Hematopoietic multipotent progenitor cell (in vitro differentiated cells): ENCODE results near the gene DARS2. TPM values are rescaled to one million over a fixed set of nuclear protein-coding genes. Genes with fewer than 3 reads are reported as not detected.
"Not testable (repeated sequence)": the region's sequence is repeated elsewhere in the genome, so short reads cannot be mapped to it uniquely, and the experiment has no call there.

Experiments
- DNase-seq, 3 donors: peaks; one replicate each; pipeline ENCODE4 v3.0.0-alpha.2; 2011 to 2015; ENCODE audit warnings: low read depth in 2 of 3, low spot score in 2 of 3
- total RNA-seq: library from RNA; depleted of rRNA; stranded (reverse); fragments of >200 nt; gene quantifications from one replicate; pipeline ENCODE4 v1.2.3, GENCODE V29; 2012

DARS2 gene
- total RNA-seq, result 10.8 TPM

GRCh38 chr1:173824315-173825081 is at the start of gene DARS2, which contains the start of gene CENPL:
Gene DARS2 (plus strand): TSS chr1:173824673. CDS start chr1:173825230, 557 bp downstream.
Gene CENPL (minus strand): TSS chr1:173824883. CDS start chr1:173811299, 13,584 bp downstream.
- peak; percentile 78 to 99 (median 96) for DNase-seq

DNA sequence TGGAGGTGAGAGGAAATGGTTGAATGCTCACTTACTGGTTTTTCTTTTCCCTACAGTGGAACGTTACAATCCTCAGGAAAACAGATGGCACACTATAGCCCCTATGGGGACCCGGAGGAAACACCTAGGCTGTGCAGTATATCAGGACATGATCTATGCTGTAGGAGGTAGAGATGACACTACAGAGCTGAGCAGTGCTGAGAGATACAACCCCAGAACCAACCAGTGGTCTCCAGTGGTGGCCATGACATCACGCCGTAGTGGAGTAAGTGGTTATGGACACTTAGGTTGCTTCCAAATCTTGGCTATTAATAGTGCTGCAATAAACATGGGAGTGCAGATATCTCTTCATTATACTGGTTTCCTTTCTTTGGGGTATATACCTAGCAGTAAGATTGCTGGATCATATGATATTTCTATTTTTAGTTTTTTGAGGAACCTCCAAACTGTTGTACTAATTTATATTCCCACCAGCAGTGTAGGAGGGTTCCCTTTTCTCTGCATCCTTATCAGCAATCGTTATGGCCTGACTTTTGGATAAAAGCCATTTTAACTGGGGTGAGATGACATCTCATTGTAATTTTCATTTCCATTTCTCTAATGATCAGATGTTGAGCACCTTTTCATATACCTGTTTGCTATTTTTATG is 48.8 kb upstream of the DARS2 start:
- DNase-seq, result peak in 1 of 3 donors; percentile 15

- no peak for DNase-seq
These were observed 44.5 kb upstream of the DARS2 start for GRCh38 chr1:173779936-173780335.

DNA sequence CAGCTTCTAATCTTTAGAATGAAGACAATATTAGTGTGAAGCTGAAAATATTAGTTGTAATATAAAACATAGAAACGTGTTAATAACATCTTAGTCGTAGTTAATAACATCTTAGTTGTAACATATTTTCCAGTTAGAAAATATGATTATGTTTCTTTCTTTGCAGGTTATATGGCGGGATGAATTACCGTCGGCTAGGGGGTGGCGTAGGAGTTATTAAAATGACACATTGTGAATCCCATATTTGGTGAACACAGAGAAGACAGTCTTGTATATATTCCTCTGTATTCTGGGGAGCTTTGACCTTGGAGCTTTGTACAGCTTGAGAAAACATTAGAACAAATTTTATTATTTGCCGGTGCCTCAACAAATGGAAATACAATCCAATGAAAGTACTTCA is 39.5 kb upstream of the DARS2 start:
- no peak for DNase-seq

DNA sequence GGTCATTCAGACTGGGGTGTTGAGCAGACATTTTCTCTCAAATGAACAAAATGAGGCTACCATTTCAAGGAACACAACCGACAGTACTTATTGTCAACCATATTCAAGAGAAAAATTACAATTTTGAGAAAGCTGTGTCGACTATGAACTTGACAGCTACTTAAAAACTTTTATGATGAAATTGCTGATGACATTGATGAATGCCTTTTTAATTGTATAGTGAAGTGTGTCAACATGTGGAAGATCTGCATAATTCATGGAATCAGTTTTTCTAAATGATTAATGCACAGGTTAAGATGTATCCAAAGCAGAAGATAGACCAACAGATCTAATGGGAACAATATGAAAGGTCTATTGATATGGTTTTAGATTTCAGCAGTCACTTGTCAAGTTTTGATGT is 34.6 kb upstream of the DARS2 start:
- DNase-seq, result no peak

DNA sequence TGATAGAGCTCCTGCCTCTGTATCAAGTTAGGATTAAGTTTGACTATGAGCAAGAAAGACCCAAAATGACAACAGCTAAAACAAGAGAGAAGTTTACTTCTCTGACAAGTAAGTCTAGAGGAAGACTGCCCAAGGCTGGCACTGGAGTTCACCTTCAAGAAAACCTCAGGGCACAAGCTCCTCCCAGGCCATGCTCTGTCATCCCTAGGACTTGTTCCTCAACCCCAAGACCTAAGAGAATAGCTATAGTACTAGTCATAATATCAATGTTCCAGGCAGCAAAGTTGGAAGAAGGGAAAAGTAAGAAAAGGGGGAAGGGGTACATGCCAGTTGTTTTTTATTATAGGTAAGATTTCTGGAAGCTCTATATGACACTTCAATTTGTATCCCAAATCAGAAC is 26.4 kb upstream of the DARS2 start:
- no peak for DNase-seq

GRCh38 chr1:173799995-173800394 is 24.5 kb upstream of the DARS2 start:
- DNase-seq, result not testable (repeated sequence)

- DNase-seq, result no peak
These were observed 21.5 kb upstream of the DARS2 start for GRCh38 chr1:173802961-173803360.

- not testable (repeated sequence) for DNase-seq
These were observed 10.8 kb upstream of the DARS2 start for GRCh38 chr1:173813654-173814053.

DNA sequence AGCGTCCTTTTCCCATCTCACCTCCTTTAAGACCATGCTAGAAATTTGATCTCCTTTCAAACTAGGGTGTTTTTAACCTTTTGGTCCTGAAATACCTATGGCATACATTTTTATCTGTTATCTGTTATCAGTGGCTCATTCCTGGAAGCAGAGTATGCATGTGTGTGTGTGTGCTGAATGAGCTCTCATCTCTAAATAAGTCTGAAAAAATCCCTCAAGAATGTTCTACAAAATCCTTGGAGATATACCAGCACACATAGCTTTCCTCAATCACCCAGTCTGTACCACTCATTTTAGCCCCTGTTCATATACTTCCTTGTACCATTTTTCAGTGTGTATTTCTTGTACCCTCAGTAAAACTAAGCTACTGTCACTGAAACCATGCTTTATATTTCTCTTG is 6.0 kb upstream of the DARS2 start:
- no peak for DNase-seq

DNA sequence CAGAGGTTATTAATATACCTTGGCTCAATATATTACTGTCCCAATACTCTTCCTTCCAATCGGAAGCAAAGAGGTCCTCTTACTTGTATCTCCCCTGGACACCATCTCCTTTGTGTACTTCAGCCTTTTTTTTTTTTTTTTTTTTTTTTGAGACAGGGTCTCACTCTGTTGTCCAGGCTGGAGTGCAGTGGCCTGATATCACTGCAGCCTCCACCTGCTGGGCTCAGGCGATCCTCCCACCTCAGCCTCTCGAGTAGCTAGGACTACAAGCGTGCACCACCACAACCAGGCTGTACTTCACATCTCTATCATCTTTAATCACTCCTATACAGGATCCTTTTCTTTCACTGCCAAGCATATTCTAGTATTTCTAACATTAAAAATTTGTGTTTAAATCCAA is 2.8 kb upstream of the DARS2 start:
- DNase-seq, result no peak

DNA sequence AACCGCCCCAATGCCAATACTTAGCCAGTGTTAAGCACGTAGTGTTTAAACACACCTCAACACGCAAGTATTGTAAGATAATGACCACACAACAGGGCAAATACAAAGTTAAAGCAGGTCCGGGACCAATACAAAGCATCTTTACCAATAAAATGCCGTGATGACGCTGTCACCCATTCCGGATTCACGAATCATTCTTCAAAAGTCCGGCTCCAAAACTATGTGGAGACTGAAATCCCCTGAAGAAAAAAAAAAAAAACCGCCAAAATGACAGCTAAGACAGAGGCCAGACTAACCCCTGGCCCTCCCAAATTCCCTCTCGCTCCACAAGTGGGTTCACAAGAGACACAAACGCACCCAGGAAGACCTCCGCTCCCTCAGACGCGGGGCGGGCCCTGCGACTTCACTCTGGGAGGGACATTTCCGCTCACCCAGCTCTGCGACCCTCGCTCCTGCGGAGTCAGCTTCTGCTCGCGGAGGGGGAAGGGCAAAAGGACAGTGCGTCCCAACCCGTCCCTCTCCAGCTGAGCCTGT is 625 bp upstream of the DARS2 start:
- DNase-seq, result peak in 1 of 3 donors; percentile 3

DNA sequence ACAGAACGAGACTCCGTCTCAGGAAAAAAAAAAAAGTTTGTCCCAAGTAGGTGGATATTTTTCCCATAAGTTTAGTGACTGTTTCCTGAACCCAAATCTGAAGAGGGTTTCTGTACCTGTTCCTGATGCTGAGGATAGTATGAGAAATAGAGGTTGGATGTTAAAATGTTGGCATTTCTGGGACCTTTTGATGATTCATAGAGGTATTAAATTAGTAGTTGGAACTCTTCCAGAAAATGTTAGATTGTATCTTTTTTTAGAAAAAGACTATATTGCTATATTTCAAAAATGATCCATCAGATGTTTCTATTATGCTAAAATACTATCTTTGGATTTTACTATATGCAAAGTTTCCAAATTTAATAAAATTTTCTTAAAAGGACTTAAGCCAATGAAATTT is 3.1 kb downstream of the DARS2 start:
- no peak for DNase-seq

DNA sequence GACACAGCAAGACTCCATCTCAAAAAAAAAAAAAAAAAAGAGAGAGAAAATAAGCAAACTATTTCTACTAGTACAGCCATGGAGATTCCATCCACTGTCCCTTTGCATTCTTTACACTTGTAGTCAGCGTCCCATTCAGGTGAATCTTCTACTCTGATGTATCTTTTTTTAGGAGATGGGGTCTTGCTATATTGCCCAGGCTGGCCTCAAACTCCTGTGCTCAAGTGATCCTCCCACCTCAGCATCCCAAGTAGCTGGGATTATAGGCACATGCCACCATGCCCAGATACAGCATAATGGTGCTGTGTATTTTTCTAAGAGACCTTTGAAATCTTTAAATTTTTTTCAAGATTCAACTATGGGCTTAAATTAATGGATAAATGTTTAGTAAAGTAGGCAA is 8.3 kb downstream of the DARS2 start:
- DNase-seq, result no peak

DNA sequence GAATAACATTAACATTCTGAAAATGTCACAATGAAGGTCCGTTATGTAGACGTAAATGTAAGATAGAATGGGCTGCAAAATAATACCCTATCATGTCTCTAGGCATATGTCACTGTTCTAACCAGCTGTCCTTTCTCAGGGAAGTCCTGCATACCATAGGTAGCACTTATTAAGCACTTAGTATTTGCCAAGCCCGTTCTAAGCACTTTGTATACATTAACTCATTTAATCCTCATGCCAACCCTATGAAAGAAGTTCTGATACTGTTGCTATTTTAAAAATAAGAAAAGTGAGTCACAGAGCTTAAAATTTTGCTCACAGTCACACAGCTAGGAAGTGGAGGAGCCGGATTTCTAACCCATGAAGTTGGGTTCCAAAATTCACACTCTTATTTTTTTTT is 27.6 kb downstream of the DARS2 start:
- DNase-seq, result no peak

DNA sequence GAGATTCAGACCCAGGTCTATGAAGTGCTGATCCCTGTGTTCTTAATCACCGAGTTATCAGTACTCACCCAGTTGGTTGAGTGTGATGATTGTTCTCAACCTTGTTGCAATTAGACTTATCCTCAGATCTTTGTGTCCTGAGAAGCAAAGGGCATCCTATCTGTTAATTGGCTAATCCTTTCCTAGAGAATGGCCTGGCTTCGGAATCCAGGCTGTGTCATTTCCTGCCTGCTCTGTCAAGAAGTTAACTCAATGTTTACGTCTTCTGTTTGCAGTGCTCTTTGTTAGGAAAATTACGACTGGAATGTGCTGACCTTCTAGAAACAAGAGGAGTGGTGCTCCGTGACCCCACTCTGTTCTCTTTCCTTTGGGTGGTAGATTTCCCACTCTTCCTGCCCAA is 28.6 kb downstream of the DARS2 start:
- DNase-seq, result no peak

DNA sequence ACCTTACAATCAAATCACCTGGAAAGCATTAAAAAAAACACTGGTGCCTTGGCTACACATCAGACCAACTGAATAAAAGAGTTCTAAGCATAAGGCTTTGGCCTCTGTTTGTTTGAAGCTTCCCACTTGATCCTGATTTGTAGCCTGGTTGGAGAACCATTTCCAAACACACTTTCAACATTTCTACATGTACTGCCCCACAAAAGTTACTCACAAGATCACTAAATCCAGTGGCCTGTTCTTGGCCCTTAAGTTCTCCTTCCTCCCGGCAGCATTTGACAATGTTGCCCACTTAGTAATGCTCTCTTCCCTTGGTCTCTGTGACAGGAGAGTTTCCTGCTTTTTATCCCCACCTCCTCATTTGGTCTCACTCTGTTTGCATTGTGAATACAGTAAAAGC is 31.5 kb downstream of the DARS2 start:
- no peak for DNase-seq

DNA sequence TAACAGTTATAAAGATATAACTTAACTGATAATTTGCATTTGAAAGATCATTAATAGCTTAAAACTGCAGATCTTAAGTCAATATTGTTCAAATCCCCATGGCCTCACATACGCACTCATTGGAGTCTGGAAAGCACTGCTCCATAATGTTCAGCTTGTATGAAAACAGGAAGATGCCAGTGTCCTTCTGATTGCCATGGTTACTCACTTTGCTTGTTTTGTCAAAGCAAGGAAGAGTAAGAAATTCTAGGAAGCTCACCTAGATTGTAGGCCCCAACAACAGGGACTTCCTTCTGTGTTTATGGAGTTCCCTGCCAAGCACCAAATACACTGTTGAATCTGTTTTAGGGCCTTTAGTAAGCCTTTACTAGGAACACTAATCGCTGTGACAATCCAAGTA is 32.4 kb downstream of the DARS2 start:
- no peak for DNase-seq

DNA sequence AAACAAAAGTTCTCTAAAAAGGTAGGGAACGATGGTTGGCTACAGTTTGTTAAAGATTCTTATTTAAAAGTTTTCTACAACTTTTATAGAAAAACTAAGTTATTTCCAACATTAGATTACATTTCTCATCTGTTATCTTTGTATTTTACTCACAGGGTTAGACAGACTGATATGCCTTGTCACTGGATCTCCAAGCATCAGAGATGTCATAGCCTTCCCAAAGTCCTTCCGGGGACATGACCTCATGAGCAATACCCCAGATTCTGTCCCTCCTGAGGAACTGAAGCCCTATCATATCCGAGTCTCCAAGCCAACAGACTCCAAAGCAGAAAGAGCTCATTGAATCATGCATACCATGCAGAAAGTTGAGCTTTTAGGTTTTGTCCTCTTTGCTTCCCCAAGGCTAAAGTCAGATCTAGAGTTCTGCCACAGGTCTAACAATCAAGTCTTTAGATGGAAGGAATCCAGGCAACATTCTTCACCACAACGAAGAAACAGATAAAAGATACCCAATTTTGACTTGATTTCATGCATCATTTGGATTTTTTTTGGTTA is 33.0 kb downstream of the DARS2 start:
- DNase-seq, result no peak

DNA sequence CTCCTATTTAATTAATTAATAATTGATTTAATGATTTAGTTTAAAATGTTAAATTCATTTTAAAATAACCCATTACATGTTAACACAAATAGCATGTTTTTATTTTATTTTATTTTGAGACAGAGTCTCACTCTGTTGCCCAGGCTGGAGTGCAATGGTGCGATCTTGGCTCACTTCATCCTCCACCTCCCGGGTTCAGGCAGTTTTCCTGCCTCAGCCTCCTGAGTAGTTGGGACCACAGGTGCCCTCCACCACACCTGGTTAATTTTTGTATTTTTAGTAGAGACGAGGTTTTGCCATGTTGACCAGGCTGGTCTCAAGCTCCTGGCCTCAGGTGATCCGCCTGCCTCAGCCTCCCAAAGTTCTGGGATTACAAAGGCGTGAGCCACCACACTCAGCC is 35.1 kb downstream of the DARS2 start:
- not testable (repeated sequence) for DNase-seq

DNA sequence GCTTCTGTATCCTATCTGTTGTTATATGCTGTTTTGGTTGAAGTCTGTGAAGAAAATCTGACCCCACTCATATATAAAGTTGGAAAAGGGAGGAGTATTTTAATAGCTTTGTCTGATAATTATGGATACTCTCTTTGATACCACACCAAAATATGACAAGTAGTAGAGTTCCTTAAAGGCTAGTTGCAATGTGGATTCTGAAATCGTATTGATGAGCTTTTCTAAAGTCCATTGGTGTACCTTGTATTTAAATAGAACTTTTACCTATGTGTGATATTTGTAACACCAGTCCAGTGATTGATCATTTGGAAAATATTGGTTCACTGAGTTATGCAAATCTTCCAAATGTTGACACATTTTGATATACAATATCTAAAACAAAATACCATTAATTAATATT is 35.6 kb downstream of the DARS2 start:
- no peak for DNase-seq

GRCh38 chr1:173861731-173862145 is 37.3 kb downstream of the DARS2 start:
- no peak for DNase-seq
